HG03460 (cell line): ENCODE results near the gene CYP46A1.
"Not testable (repeated sequence)": the region's sequence is repeated elsewhere in the genome, so short reads cannot be mapped to it uniquely, and the experiment has no call there.

Experiments used
- ATAC-seq: cut with Tn5 transposase; IDR thresholded peaks from one replicate; pipeline ENCODE4 v1.9.1; 2021; ENCODE audit not compliant: unreplicated experiment

The CYP46A1 gene

DNA sequence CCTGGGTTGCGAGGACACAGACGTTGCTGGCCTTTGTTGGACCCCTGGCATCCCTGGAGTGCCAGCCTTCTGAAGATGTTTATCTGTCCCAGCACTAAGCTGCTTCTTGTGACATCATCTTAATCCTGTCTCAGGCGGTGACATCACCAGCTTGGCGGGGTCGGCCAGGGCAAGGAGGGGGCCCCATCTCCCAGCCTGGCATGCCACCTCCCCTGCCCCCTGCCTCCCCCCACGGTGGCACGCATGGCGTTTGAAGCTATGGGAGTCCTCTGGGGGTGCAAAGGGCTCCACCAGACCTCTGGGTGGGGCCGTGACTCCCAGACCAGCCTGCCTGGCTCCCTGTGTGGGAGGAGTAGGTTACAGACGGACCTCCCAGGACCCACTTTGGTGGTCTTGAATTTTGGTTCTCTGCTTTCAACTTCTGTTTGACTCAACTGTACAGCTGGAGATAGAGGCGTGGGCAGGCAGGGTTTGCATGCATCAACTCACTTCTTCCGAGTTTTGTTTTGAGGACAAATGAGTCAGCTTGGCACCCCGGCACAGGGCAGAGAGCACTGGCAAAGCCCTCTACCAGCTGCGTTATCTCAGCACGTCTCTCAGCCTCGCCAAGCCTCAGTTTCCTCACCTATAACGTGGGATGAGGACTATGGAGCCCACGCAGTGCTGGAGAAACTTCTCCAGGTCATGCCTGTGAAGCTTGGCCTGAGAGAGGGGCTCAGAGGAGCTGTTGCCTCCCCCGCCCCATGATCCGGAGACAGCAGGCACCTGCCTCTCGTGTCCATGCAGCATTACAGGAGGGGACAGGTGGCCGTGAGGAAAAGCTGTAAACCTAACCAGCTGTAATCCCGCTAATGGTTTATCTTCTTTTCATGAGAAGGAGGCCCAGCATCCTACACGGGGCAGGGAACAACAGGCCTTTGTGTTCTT is 70.3 kb downstream of the CYP46A1 start:
- no peak for ATAC-seq

DNA sequence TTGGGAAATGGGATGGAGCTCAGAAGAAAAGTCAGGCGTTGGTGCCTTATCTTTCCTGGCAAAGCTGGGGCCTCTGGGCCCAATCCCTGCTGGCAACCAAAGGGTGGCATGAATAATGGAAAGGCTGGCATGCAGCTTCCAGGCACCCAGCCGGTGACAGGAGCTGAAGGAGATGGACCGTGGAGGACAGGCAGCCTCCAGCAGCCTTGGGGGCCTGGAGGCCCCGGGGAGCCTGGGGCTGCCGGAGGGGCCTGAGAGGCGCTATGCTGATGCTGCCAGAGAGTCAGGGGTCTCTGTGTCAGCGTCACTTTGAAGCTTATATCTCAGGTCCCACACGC is 70.9 kb downstream of the CYP46A1 start:
- no peak for ATAC-seq

DNA sequence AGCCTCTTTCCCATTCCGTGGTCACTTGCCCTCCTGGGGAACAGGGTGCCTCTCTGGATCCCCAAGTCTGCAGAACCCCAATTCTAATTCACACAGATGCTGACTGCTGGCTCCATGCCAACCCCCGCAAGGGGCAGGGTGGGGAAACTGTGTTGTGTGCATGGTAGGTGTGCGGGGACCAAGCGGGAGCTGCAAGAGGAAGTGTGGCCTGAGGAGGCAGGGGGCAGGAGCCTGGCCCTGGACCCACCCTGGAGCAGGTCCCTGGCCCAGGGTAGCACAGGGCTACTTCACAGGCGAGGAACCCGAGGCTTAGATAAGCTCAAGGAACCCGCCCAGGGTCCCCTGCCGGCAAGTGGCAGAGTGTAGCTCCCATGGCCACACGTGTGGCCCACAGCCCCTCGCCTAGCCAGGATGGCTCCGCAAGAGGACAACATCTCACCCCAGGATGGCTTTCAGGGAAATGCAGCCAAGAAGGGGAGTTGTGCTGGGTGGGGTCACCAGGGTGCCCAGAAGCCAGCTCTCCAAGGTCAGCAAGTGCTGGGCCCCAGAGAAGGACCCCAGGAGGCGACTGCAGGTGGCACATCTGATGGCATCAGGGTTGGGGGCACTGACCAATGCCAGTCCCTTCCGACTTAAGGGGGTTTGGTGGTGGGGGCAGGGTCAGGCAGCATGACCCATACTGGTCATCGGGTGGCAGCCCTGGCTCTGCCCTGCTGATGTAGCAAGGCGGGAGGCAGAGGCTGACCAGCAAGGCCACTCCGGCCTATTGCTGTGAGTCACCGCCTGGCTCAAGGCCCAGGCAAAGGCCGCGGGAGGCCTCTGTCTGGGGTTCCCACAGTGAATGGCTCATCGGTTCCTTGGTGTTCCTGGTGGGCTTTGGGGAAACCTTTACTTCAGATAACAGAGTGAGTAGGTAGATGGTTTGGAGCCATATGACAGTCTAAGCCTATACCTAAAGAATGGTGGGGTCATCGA is 71.8 kb downstream of the CYP46A1 start:
- no peak for ATAC-seq

DNA sequence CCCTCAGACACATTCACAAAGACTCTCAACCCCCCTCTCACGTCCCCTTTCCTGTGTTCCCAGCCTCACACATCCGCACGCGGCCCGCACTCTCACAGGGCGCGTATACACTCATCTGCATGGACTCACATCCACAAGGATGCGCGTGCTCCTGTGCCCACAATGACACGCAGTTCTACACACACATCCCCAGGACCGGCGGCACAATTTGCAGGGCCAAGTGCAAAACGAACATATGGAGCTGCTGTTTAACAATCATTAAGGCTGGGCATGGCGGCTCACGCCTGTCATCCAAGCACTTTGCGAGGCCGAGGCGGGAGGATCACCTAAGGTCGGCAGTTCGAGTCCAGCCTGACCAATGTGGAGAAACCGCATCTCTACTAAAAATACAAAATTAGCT is 72.7 kb downstream of the CYP46A1 start:
- ATAC-seq: no peak

DNA sequence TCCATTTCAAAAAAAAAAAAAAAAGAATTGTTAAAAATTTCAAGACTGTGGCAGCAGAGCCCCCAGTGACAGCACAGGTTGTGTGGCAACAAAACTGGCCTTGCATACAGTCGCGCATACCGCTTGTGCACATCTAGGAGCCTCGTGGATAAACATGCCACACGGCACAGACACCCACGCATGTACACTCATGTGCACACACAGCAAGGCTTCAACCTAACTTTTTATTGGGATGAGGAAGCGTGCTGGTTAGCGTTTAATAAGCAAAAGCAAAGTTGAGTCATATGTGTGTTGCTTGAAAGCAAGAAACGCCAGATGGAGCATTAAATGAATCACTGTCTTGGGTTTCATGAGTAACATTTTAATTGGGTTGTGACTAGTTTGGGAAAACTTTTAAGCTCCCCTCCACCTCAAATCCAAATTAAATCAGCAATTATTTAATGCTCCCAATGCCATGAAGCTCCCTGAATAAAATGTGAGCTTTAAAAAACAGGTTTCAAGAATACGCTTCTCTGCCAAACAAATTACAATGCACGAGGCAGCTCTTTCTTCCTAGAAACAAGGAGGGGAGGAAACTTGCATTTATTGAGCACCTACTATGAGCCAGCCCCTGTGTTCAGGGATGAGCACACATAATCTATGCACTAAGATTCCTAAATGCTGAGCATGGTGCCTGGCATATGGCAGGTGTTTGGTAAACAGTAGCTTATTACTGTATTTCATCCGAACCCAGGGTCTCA is 73.4 kb downstream of the CYP46A1 start:
- no peak for ATAC-seq

DNA sequence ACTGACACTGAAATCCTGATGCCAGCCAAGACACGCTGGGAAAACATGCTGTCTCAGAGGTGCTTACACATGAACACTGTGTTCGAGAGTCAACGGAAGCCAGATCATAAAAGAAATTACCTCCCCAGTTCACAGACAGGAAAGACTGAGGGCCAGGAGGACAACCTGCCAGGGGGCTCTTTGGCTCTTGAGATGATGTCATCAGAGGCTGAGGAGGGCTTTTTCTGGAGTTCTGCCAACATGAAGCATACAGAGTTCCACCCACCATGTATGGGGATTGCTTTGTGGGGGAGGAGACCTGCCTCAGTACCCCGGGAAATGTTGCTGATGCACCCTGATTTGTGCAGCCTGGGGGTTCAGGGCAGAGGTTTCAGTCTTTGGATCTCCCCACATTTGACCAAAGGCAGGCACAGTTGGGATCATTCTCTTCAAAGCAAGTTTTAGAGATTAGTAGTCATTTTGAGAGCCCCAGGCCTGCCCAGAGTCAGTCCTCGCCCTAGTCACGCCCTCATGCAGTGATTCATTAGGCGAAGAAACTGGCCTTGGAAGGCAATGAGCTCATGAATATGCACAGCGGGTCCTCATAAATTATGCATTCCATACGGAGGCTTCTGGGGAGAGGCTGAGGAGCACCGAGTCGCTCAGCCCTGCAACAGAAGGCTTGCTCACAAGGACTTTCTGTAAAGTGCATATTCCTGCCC is 74.2 kb downstream of the CYP46A1 start:
- ATAC-seq: no peak

DNA sequence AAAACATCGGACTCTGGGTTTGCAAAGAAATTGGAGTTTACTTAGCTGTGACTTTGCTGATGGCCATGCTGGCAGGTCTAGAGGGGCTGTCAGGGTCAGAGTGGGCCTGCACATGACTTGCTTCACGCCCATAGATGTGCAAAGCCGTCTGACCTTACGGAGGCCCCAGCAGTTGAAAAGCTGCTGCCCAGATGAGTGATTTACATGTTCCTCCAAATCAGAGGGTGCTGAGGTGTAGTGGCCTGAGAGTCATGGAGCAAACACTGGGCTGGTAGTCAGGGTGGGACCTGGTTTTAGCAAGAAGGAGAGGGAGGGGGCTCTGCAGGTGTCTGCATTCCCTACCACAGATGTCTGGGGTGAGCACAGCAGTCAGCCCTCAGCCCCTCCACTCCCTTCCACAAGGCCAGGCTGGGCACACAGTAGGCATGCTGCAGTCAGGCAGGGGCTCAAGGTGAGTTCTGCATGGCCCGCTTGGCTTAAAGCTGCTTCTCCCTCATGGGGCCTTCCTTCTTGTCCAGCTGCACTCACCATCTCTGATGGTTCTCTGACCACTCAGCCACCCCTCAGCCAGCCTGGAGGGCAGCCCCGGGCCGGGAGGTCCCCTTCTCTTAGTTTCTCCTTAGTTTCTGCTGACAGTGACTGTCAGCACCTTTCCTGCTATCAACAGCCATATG is 74.9 kb downstream of the CYP46A1 start:
- no peak for ATAC-seq

DNA sequence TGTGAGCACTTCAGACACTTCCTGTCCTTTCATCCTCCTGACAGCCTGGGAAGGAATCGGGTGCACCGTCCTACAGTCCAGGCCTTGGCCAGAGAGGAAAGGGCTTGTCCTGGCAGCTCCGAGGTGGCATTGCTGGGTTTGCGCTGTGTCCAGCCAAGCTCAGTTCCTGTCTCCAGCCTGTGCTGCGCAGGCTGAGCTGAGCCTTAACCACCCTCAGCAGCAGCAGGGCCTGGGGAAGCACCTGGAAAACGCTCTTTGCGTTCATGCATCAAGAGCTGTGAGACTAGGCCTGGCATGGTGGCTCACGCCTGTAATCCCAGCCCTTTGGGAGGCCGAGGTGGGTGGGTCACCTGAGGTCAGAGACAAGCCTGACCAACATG is 75.4 kb downstream of the CYP46A1 start:
- no peak for ATAC-seq

DNA sequence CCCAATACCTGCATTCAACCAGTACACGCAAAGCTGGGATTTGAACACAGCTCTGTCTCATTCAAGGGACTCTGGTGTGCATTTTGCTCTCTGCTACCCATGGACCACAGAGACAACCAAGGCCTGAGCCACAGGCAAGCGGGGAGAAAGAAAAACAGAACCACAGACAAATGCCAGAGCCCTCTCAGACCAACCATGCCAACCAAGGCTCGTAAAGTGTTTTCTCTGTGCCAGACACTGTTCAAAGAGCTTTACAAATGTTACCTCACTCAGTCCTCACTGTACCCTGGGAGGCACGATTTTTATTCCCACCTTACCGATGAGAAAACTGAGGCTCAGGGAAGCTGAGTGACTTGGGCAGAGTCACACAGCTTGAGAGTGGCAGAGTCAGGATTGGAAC is 76.7 kb downstream of the CYP46A1 start:
- no peak for ATAC-seq

DNA sequence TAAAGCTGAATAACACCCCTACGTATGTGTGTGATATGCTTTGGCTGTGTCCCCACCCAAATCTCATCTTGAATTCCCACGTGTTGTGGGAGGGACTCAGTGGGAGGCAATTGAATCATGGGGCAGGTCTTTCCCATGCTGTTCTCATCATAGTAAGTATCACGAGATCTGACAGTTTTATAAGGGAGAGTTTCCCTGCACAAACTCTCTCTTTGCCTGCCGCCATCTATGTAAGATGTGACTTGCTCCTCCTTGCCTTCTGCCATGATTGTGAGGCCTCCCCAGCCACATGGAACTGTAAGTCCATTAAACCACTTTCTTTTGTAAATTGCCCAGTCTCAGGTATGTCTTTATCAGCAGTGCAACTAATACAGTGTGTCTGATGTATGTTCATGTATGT is 78.8 kb downstream of the CYP46A1 start:
- not testable (repeated sequence) for ATAC-seq

DNA sequence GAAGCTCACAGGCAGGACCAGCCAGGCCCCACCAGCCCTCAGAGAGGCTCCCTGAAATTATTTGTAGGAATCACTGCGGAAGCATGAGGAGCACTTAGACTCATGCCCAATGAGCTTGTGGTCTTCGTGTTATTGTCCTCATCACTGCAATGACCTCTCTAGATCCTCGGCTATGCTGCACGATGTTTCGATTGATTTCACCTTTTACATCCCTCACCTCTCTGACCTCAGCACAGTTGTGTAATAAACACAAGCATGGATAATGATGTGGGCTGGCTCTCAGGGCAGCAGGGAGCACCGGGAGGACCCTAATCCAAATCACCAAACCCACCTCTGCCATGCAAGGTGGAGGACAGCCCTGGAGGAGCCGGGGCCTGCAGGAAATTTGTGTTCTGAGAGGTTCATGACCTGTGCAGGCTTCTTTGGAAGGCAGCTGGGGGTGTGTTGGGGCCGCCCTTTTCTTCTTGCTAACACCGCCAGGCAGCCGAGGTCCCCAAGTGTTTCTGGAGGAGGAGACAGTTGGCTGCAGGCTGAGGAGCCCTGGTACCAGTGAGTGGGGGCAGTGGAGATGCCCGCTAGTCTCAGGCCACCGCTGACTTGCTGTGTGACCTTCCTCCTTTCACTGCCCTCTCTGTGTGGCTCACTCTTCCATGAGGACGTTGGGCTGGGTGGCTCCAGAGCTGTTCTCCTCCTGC is 79.6 kb downstream of the CYP46A1 start:
- no peak for ATAC-seq

DNA sequence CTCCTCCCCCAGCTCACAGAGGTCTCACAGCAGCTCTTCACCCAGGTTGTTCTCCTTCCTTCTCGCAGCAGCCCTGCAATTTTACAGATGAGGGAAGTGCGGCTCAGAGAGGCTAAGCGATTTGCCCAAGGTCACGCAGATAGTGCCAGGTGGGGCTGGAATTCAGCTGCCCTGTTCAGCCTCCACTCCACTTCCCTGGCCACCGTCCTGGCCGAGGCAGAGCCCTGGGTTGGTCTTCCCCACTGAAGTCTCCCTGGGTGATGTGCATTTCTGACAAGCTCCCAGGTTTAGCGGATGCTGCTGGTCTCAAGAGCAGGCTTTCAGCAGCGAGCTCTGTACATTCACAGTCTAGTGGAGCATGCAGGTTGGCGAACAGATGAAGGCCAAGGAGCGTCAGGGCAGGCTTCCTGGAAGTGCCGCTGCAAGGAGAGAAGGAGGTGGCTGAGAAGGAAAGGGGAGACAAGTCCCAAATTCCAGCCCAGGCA is 80.2 kb downstream of the CYP46A1 start:
- ATAC-seq: no peak

DNA sequence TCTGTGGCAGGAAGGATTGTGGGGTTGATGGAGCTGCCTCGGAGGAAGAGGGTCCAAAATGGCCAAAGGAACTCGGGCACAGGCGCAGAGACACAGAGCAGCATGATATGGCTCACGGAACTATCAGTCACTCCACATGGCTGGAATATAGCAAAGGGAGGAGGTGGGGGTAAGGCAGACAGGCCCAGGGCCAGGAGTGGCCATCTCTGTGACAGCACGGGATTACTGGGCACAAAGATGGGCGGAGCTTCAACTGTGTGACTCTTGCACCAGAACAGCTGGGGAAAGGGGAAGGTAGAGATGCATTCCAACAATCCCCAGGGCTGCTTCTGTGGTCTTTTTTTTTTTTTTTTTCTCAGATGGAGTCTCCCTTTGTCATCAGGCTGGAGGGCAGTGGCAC is 84.3 kb downstream of the CYP46A1 start:
- no peak for ATAC-seq

DNA sequence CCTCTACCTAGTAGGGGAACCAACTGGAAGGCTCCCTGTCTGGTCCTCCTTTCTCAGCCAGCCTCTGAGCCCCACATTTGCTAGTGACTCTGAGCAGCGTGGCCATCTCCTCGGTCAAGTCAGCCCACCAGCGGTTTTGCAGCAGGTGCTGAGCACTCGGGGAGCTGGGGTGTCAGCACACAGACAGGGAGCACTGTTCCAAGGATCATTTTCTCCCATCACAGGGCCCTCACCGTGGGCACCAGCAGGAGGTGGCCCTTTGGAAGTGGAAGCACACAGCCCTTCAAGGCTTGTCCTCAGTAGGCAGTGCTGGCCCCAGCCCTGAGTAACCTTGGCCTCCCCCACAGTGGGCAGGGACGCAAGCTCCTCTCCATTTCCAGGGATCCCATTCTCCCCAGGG is 85.0 kb downstream of the CYP46A1 start:
- ATAC-seq: no peak

DNA sequence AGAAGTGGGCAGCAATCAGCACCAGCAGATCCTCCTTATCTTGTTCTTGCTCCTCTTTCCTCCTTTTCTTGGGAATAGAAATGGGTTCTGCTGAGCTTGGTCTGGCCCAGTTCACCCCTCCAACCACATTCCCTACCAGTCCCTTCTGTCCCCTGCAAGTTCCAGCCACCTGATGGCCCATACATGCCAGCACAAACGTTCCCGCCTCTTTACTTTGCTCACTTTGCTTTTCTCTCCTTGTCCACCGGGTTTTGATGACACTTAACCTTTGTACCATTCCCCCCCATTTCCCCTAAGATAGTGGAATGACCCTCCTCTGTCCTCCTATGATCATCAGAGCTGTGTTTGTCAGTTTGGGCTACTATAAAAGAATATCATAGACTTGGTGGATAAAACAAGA is 85.7 kb downstream of the CYP46A1 start:
- ATAC-seq: no peak

DNA sequence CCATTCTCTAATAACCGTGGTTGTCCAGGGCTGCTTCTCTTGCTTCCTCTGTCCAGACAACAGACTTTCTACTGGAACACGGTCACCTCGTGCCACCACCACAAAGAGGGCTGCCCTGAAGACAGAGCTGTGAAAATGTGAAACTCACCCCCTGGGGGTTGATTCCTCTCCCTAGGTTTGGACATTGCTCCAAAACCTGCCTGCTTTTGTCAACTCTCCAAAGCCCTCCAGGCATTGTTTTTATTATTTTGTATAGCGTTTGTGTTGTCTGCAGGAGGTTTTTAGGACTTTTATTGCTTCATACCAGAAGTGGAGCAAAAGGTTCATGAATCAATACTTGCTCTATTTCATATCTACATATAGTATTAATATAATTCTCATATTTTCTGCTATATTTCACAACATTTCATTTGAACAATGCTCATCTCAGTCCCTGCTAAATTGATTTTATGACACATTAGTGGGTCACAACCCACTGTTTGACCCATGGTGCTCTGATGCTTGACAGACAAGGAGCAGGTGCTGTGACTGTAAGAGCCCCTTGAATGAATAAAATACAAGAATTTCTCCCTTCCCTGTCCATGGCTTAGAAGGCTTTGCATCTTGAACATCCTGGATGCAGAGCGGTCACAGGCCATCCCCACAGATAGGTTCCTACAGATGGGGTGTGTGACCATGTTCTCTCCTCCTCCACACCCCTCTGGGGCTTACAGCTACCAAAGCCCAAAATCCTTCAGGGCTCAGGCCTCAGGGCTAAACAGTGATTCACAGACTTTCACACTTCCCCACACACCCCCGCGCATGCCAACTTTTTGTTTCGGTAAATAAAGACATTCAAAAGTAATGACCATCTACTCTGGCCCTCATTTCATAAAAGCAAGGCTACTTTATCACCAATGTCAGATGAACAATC is 88.5 kb downstream of the CYP46A1 start:
- ATAC-seq: no peak

DNA sequence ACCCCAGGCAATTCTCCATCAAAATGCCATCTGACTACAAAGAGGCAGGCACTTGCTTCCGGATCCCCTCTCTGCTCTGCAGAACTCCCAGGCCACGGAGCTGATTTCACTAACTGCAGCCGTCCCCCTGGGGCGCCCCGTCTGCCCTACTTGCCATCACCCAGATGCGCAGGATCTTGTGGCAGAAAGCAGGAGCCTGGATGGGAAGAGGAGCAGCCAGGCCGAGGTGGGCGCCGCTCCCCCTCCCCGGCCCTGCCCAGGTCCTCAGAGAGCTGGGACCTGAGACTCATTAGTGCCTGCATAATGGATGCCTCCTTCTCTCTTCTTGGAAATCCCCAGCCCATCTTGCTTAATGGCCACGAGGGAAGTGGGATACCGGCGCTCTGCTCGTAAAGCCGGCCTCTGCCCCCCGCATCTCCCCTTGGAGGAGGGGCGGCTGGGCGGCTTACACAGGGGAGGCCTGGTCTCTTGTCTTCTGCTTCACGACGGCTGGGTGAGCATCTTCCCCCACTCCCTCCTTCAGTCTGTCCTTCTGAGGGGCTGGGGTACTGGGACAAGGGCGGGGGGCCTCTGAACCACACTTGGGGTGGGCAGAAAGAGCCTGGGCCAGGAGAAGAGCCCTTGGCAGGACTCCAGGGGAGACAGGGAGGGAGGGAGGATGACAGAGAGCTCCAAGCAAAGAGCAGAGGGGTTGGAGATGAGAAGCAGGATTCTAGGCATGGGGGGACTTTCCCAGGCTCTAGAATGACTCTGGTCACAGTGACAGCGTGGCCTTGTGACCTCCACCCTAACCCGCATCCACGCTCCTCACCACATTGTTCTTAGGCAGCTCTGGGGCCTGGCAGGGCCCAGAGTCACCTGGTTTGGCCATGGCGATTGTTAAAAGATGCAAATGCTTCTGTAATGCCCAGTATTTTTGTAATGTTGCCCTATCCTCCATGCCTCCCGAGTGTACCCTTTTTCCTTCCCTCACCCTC is 89.7 kb downstream of the CYP46A1 start:
- no peak for ATAC-seq
